Astrocyte of the hippocampus (primary cell): ENCODE results near the gene GNS.
A peak's percentile ranks its signal among the peaks of the same experiment; 100 is the strongest.

Source experiments
- DNase-seq: peaks from one replicate; pipeline ENCODE4 v3.0.0; 2011; ENCODE audit warnings: low read depth, low spot score

GNS gene

DNA sequence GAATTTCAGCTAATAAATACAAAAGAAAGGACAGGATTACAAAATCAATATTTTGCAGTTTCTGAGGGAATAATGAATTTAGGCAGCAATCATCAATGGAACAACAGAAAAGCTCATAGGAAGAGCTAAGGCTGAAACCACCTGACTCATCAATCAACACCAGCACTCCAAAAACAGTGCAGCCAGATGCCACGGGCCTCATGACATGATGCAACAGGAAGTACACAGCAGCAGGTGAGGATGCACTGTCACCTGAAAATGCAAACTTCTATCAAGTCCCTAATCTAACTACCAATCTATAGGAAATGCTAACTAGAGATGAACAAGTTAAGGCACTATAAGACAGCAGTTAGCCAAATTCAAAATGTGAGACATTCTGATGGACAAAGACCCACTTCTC, 21.7 kb downstream of the GNS start:
- no peak for DNase-seq

DNA sequence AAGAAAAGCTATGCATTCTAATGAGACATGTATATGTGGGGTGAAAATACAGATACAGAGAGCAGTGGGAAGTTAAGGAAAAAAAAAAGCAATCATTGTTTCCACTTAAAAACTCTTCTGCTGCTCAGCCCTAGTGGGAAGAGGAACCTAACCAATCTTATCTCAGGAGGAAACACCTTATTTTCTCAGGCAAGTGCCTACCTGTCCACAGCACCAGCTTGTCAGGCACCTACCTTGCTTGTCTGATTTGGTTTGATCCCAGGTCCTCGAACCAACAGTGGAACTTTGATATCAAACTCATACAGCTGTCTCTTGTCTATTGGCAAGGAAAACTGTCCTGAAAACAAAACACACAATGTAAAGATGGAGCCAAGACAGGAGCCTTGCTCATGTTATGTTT, 22.4 kb downstream of the GNS start:
- DNase-seq = no peak

DNA sequence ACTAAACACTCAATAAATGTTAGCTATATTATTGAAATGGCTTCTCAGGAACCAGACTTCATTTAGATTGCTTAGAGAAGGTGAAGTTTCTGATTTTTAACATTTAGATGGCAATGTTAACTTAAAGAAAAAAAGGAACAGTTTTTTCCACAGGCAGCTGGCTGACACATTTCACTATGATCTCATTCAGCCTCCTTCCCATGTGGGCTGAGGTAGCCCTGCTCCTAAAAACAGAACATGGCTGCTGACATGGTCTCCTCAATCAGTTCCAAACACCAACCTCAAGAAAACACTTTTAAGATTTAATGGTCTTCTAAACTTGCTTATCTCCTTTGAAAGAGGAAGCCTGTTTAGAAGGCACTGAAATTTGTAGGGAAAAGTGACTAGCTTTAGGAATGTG, 23.8 kb downstream of the GNS start:
- no peak for DNase-seq

DNA sequence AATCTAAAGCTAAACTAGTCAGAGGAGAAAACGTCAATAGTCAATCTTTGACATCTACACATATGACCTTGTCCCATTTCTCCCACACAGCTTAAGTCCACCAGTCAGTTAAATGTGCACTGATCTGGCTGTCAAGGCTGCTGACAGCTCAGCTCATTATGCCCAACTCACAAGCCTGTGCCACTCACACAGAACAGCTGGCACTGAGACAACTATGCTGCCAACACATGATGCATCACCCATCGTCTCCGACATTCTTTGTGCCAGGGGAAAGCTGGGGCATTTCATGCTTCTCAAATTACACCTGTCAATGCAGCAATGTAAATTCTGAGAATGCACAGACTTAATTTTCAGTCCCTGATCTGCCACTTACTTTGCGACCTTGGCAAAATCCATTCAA, 25.3 kb downstream of the GNS start:
- peak; percentile 81 for DNase-seq

DNA sequence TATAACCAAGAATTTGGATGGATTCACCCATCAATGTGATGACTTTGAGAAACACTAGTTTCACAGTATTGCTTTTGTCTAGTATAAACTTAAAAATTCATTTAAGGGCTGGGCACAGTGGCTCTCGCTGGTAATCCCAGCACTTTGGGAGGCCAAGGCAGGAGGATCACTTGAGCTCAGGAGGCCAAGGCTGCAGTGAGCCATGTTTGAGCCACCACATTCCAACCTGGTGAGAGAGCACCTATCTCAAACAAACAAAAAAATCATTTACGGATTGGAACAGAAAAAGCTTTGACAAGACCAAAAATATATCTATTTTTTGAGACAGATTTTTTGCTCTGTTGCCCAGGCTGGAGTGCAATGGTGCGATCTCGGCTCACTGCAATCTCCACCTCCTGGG, 27.5 kb downstream of the GNS start:
- no peak for DNase-seq

DNA sequence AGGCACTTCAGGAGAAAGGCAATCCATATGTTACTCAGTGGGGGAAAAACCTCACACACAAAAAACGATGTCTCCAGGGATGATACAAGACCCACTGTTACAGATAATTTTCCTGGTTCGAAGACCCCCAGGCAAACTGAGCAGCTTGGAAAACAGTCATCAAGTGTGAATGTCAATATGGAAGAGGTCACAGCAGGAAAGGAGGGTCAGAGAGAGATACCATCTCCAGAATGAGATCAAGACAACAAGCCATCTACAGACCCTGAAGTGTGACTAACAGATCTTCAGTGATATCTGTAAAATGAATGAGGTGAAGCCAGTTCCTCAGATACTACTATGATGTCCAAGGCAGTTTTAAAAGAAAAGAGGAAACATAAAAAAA, 28.6 kb downstream of the GNS start:
- DNase-seq = no peak

DNA sequence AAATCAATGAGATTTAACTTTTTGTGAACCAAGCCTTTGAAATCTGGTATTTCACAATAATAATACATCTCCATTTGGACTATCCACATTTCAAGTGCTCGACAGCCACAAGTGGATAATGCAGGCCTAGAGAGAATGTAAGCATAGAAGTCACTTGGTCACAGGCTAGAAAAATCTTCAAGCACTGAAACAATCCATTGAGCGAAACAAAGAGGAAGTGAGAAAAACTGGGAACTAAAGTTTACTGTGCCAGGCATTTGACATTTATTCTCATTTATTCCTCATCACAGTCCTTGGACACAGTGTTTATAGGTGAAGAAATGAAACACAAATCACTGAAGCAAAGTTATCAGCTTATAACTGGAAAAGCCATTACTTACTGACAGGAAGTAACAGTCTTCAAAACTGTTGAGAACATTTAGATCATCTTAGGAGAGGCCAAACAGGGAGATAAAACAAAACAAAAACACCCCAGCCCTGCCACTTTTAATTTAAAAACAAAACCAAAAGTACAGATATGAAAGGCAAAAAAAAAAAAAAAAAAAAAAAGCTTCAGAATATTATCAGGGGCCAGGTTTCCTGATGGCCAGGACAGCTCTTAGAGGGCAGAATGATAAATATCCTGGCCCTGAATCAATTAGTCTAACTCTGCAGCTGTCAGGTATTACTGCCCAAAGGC, 29.2 kb downstream of the GNS start:
- no peak for DNase-seq

DNA sequence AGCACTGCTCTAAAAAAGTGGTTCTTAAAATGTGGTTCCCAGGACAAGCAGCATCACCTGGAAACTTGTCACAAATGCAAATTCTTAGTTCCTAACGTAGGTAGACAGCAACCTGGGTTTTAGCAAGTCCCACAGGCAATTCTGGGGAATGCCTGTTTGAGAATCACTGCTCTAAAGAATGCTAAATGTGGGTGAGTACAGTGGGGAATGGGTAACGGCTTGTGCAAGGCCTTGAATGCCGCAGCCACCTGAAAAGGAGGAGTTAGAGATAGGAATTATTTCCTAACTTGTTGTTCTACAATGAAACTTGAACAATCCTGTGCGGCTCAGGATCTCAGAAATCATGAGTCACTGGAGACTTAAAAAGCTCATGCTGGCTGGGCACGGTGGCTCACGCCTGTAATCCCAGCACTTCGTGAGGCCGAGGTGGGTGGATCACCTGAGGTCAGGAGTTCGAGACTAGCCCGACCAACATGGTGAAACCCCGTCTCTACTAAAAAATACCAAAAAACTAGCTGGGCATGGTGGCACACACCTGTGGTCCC, 34.9 kb downstream of the GNS start:
- DNase-seq = no peak

DNA sequence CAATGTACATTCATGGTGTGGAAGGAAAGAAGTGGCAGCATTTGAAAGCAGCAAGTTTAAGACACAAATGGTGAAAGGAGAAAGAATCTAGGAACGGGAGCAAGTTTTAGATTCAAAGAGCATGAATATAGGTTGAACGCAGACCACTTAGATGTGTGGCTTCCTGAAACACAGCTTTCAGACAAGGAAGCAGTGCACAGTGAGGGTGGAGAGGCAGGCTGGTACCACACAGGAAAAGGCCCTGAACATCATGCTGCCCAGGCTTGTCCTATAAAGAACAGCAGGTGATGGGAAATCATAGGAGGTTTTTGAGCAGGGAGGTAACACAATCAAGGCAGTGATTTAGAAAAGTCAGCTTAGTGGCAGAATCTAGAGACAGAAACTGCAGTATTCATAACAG, 35.6 kb downstream of the GNS start:
- no peak for DNase-seq

DNA sequence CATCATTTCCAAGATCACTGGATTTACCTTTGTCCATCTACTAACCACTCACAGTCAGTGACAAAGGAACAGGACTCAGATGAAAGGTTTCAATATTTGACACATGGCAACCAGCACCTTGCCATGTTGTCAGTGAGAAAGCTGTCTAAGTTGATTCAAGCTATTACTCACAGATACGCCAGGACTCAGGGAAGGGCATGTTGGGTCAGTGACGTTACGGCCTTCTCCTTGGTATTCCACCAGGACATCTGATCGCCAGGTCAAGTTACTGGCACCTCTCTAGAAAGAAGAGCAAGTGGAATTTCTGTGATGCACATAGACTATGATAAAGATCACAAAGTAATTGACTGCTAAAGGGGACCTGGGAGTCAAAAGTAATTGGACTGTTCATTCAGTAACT, 36.4 kb downstream of the GNS start:
- DNase-seq = no peak

DNA sequence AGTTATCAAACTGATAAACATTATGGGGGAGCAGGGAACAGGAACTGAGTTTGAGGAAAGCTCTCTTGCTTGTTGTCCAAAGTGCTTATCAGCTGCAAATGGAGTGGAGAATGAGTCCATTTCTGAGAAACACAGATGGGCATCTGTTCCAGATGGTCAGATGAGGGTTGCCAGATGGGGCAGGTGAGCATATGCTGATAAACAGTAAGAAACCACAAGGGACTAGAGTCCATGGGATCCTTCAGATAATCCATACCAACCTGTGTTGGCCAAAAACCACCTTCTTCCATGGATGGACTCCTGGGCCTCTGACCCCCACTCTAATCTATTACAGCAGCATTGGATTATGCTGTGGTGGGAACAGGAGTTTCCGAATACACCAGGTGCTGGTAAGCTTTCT, 38.3 kb downstream of the GNS start:
- no peak for DNase-seq

DNA sequence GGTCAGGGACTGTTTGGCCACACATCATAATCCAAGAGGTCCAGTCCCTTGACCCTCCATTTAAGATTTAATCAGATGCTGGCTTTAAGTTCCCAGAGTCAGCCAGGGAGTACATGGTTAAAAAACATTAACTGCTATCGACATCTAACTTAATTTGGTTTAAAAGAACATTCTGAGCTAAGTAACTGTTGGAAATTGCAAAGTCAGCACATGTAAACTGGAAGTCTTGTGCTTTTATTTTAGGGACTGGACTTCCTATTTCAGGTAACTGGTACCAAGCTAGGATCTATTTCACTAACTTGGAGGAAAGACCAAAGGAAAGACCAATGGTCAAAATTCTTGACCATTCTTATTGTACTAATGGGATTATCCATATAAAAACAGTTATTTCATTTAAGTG, 40.6 kb downstream of the GNS start:
- no peak for DNase-seq

DNA sequence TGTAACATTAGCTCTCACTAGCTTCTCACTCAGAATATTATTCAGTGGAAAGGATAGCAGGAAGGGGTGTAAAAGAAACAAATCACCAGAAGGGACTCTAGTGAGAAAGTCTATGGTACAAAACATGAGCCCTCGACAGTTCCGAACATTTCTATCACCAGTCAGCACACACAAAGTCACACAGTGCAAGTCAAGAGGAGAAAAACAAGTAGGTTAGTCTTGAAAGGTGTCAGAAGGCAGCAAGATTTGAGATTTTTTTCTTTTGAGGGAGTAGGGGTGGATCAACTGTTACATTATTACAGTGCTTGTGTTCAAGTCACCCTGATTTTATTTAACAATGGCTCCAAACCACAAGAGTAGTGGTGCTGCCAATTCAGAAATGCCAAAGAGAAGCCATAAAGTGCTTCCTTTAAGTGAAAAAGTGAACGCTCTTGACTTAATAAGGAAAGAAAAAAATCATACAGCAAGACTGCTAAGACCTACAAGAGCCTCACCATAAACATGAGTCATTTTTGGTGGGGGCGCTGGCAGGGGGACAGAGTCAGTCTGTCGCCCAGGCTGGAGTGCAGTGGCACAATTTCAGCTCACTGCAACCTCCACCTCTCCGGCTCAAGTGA, 42.3 kb downstream of the GNS start:
- peak; percentile 68 for DNase-seq

DNA sequence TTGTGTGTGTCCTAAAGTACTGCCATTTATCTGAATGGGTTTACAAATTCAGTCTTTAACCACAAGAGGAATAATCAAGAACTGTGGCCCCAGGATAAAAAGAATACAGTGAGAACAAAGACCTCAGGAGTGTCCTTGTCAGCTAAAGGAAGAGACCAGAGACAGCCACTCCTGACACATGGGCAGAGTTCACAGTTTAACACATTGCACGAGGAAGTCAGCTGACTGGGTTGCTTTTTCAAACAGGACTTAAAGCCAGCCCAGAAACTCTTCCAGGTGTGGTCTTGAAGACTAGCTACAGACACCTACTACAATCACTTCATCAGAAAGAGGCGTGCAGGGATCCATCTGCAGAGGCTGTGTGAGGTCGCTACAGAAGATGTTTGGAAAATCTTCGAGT, 42.8 kb downstream of the GNS start:
- no peak for DNase-seq

DNA sequence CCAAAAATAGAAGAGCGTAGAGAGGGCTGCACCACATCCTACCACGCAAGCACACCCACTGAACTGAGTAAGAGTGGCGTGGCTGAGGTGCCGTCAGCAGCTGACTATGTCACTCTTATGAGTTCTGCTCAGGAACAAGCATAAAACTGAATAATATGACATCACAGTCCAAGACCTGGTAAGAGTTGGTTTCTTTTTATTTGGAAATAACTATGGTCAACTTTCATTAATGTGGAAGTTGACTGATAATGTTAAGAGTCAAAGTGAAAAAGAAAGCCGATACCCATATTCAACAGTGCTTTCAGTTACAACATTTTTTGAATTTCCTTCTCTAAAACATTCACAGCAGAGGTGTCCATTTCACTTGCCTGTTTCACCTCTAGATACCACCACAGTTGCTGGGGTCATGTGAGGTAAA, 44.6 kb downstream of the GNS start:
- DNase-seq = no peak

DNA sequence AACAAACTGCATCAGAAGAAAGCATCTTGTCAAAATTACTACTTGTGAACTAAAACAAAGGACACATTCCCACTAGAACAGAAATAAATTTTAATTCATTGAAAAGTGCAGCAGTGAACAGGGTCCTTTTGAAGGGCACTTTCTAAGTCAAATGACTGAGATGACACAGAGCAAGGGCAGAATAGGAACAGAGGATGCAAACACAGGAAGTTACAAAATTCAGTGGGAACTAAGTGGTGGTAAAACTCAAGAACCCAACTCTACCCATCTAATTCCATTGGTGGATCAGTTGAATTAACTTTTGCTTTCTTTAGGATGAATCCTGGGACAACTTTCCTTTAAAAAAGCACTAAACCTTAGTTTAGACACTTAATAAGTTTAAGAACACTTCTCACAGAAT, 45.8 kb downstream of the GNS start:
- DNase-seq = no peak

DNA sequence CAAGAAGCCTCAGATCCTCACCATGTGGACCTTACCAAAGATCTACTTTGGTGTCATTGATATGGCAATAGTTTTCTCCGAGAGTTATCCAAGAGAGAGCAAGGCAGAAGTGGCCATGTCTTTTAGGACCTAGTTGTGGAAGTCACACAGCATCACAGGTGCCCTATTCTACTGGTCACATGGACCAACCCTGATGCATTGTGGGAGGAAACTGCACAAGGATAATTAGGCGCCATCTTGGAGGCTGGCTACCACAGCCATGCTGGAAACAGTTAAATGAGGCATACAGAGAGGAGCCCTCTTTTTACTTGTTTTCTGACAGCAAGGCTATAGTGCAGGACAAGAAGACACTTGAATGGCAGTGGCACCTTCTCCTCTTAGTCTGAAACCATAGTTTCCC, 49.8 kb downstream of the GNS start:
- no peak for DNase-seq

DNA sequence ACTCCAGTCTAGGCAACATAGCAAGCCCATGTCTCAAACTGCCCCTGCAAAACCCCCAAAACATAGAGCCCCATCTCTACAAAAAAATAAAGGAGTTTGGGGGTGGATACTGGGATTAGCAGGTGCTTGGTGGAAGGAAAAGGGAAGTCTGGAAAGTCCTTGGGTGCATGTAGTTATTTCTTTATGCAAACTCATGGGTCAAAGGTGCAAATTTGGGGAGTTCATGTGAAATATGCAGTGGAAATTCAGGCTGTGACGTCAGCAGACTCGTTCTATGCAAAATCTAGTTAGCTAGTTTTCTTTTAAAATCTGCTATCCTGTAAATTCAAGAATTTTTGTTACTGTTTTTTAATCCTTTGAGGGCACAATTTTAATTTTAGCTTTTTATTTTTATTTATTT, 51.3 kb downstream of the GNS start:
- no peak for DNase-seq

DNA sequence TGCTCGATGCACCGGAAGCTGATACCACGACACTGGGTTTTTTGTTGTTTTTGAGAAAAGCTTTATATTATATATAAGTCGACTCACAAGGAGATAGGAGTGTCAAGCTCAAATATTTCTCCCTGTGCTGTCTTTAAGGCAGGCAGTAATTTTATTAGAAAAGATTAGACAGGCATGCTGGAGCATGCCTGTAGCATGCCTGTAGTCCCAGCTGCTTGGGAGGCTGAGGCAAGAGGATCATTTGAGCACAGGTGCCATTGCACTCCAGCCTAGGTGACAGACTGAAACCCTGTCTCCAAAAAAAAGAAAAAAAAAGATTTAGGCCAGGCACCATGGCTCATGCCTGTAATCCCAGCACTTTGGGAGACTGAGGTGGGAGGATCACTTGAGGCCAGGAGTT, 51.8 kb downstream of the GNS start:
- no peak for DNase-seq

DNA sequence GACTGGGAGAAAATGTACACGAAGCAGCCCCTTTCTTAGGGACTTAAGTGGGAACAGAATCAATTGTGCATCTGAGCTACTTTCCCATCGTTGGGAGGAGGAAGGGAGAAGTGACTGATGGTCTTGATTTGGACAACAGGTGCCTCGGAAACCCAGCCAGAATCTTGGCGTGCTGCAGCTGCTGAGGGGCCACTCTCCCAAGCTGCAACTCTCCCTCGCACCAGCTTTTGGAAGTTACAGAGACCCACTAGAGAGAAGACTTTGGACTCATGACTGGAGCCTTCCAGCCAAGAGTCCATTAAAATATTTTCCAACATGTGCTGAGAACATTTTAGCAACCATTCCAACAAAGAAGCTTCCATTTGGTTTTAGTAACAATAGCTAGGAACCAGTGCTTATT, 52.3 kb downstream of the GNS start:
- no peak for DNase-seq

DNA sequence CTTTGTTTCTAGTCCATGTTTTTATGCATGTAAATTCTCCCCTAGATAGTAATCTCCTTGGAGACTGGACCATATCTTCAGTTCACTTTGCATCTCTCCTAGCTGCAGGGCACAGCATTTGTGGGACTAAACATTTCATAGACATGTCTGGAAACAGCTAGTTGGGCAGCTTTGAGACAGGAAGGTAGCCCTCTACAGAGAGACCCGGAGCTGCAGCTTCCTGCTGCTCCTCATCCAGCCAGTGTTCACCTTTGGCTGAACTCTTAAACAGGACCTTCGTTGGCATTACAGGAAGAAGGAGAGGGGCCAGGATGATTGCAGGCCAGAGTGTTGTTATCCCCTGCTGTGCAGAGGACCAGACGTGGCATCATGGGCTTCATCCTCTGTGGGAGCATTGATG, 52.9 kb downstream of the GNS start:
- DNase-seq = peak; percentile 29

DNA sequence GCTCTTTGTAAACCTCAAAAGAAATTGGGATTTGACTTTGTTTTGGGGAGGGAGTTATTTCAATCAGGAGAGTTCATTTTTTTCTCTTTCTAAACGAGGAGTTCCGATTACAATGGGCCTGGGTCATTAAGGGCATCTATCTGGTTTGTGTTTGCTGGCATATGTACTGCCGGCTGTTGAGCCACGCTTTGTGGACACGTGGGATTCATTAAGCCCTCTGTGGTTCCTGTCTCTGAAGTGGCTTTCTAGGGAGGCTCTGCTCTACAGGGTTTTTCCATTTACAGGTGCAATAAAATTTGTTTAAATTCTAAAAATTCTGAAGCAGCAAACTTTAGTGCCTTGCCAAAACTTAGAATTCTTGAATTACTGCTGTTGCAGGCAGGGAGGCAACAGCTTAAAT, 57.9 kb downstream of the GNS start:
- DNase-seq = no peak

DNA sequence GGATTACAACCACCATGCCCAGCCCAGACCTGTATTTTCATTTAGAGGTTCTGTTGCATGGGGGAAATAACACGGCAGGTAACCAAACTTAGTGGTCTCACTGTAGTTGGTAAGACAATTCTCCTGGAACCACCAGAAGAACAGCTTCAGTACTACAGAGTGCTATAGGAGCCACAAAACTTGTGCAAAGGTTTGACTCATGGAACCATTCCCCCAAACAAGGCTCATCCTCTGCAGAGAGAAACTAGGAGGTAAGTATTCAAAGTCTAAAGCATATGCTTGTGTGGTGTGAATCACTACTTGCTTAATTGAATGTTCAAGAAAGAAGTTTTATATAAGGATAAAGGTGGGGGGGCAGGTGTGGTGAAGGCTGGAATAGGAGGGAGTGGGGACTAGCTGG, 58.7 kb downstream of the GNS start:
- no peak for DNase-seq
